OCI-LY3 (cell line): ENCODE measurements around the gene ATP6V1G1.
"Not testable (repeated sequence)": the region's sequence is repeated elsewhere in the genome, so short reads cannot be mapped to it uniquely, and the experiment has no call there.

Experiments
- H2AFZ ChIP-seq: fragments of 200-600, 300-600 bp; shearing (Covaris generic); 2 replicates; pipeline ENCODE4 v1.6.0; 2014; ENCODE audit warnings: antibody characterized with exemption, low read depth, low read length
- H3K27ac ChIP-seq: fragments of 200-600, 300-600 bp; sonication (generic); 2 replicates; pipeline ENCODE4 v1.5.1; 2014; ENCODE audit warnings: mild to moderate bottlenecking, low read length, moderate library complexity, mixed read lengths
- H3K27me3 ChIP-seq: fragments of 200-600, 300-600 bp; sonication (generic); 2 replicates; pipeline ENCODE4 v1.6.1; 2014; ENCODE audit warnings: low read depth, low read length, mixed read lengths
- H3K36me3 ChIP-seq: fragments of 200-600, 300-600 bp; sonication (generic); replicated peaks from 2 replicates; pipeline ENCODE3; 2014; ENCODE audit warnings: low read depth, low read length, mixed read lengths
- H3K4me1 ChIP-seq: fragments of 300-600, 200-600 bp; sonication (generic); 2 replicates; pipeline ENCODE4 v1.6.1; 2014; ENCODE audit warnings: low read length, mixed read lengths
- H3K4me2 ChIP-seq: fragments of 200-600, 300-600 bp; sonication (generic); 2 replicates; pipeline ENCODE4 v1.6.1; 2014; ENCODE audit warnings: low read length, mixed read lengths
- H3K4me3 ChIP-seq: fragments of 300-600, 200-600 bp; sonication (generic); 2 replicates; pipeline ENCODE4 v1.5.1; 2014; ENCODE audit warnings: antibody characterized with exemption, mild to moderate bottlenecking, low read length, moderate library complexity
- H3K79me2 ChIP-seq: fragments of 300-600, 200-600 bp; shearing (Covaris generic); 2 replicates; pipeline ENCODE4 v1.6.1; 2014; ENCODE audit warnings: mild to moderate bottlenecking, low read length, mixed read lengths
- H3K9ac ChIP-seq: fragments of 300-600, 200-600 bp; shearing (Covaris generic); 2 replicates; pipeline ENCODE4 v1.6.0; 2014; ENCODE audit warnings: mild to moderate bottlenecking, low read length, moderate library complexity
- H3K9me3 ChIP-seq: fragments of 200-600, 300-600 bp; shearing (Covaris generic); 2 replicates; pipeline ENCODE4 v1.6.1; 2014; ENCODE audit warnings: low read length, mixed read lengths; ENCODE audit not compliant: insufficient read depth
- H4K20me1 ChIP-seq: fragments of 200-600, 300-600 bp; sonication (generic); 2 replicates; pipeline ENCODE4 v1.6.1; 2016; ENCODE audit warnings: low read length, mixed read lengths; ENCODE audit not compliant: insufficient read depth
- EZH2phosphoT487 ChIP-seq: fragments of 200-600 bp; shearing (Covaris generic); IDR thresholded peaks from 2 replicates; pipeline ENCODE4 v1.6.1; 2018; ENCODE audit warnings: antibody characterized with exemption, mixed run types, low read depth
- TF ChIP-seq, protein P1 (sequence below): fragments of 200-600, 300-600 bp; sonication (generic); IDR thresholded peaks from 2 replicates; pipeline ENCODE4 v1.5.1; 2014; ENCODE audit warnings: antibody characterized with exemption, low read length, low read depth

Gene ATP6V1G1

DNA sequence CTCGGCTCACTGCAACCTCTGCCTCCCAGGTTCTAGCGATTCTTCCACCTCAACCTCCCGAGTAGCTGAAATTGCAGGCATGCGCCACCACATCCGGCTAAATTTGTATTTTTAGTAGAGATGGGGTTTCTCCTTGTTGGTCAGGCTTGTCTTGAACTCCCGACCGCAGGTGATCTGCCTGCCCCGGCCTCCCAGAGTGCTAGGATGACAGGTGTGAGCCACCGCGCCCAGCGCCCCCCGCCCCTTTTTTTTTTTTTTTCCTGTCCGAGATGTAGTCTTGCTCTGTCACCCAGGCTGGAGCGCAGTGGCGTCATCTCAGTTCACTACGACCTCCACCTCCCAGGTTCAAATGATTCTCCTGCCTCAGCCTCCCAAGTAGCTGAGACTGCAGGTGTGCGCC is 6.6 kb downstream of the ATP6V1G1 start:
- TF ChIP-seq, protein P1, sequence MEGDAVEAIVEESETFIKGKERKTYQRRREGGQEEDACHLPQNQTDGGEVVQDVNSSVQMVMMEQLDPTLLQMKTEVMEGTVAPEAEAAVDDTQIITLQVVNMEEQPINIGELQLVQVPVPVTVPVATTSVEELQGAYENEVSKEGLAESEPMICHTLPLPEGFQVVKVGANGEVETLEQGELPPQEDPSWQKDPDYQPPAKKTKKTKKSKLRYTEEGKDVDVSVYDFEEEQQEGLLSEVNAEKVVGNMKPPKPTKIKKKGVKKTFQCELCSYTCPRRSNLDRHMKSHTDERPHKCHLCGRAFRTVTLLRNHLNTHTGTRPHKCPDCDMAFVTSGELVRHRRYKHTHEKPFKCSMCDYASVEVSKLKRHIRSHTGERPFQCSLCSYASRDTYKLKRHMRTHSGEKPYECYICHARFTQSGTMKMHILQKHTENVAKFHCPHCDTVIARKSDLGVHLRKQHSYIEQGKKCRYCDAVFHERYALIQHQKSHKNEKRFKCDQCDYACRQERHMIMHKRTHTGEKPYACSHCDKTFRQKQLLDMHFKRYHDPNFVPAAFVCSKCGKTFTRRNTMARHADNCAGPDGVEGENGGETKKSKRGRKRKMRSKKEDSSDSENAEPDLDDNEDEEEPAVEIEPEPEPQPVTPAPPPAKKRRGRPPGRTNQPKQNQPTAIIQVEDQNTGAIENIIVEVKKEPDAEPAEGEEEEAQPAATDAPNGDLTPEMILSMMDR: no peak
- TF ChIP-seq EZH2phosphoT487: no peak
- Histone ChIP-seq H3K27ac (no peak overlapping the region), H3K4me2 (no peak overlapping the region), H3K36me3 (peaks cover 41% of the 10 kb centered on the region), H3K79me2 (peaks cover 65% of the 10 kb centered on the region), H3K4me3 (no peak overlapping the region), H2AFZ (no peak overlapping the region), H3K27me3 (no peaks in the 10 kb centered on the region), H3K4me1 (peaks cover 25% of the 10 kb centered on the region), H3K9ac (no peak overlapping the region), H4K20me1 (peaks cover 20% of the 10 kb centered on the region; the same call in 1 of the 2 replicates), H3K9me3 (no peaks in the 10 kb centered on the region)

DNA sequence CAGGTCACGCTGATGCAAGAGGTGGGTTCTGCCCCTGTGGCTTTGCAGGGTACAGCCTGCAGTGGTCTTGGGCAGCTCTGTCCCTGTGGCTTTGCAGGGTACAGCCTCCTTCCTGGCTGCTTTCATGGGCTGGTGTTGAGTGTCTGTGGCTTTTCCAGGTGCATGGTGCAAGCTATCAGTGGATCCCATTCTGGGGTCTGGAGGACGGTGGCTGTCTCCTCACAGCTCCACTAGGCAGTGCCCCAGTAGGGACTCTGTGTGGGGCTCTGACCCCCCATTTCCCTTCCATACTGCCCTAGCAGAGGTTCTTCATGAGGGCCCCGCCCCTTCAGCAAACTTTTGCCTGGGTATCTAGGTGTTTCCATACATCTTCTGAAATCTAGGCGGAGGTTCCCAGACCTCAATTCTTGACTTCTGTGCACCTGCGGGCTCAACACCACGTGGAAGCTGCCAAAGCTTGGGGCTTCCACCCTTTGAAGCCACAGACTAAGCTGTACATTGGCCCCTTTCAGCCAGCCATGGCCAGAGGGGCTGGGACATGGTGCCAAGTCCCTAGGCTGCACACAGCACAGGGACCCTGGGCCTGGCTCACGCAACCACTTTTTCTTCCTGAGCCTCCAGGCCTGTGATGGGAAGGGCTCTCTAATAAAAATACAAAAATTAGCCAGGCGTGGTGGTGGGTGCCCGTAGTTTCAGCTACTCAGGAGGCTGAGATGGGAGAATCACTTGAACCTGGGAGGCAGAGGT is 13.1 kb downstream of the ATP6V1G1 start:
- not testable (repeated sequence) for H3K9me3 ChIP-seq, H3K4me3 ChIP-seq, H3K27me3 ChIP-seq, H3K27ac ChIP-seq, H2AFZ ChIP-seq, H3K79me2 ChIP-seq, H3K4me2 ChIP-seq, H4K20me1 ChIP-seq, H3K9ac ChIP-seq
- peaks cover 28% of the 10 kb centered on the region for H3K36me3 ChIP-seq
- peaks cover 24% of the 10 kb centered on the region for H3K4me1 ChIP-seq

DNA sequence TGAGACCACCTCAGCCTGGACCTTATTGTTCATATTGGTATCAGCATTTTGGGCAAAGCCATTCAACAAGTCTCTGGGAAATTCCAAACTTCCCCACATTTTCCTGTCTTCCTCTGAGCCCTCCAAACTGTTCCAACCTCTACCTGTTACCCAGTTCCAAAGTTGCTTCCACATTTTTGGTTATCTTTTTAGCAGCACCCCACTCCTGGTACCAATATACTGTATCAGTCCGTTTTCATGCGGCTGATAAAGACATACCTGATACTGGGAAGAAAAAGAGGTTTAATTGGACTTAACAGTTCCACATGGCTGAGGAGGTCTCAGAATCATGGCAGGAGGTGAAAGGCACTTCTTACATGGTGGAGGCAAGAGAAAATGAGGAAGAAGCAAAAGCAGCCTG is 14.2 kb downstream of the ATP6V1G1 start:
- not testable (repeated sequence) for H3K27ac ChIP-seq, H3K4me2 ChIP-seq

DNA sequence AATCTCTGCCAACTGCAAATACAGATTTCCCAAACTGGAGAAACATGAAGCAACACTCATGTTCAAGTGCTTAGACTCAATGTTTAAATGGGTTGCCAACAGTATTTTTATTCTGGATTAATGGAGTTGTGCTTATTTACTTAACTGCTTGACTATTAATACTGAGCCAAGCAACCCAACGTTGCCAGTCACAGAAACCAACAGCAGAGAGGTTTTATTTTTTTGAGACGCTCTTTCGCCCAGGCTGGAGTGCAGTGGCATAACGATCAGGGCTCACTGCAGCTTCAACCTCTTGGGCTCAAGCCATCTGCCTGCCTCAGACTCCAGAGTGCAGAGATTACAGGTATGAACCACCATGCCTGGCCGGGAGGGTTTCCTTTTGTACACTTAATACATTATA is 15.1 kb downstream of the ATP6V1G1 start:
- Histone ChIP-seq H3K4me3 (no peak overlapping the region), H4K20me1 (no peaks in the 10 kb centered on the region), H3K4me2 (no peak overlapping the region), H3K79me2 (peaks cover 5% of the 10 kb centered on the region; the same call in 1 of the 2 replicates), H3K36me3 (peaks cover 23% of the 10 kb centered on the region), H3K4me1 (peaks cover 43% of the 10 kb centered on the region), H3K27ac (no peak overlapping the region; the same call in 1 of the 2 replicates), H3K9me3 (no peaks in the 10 kb centered on the region), H3K9ac (no peak overlapping the region), H2AFZ (no peak overlapping the region), H3K27me3 (no peaks in the 10 kb centered on the region)
- TF ChIP-seq, protein P1: no peak
- TF ChIP-seq EZH2phosphoT487: no peak

More for the DNA sequence above, 14.2 kb downstream of the ATP6V1G1 start:
- not testable (repeated sequence) for H3K9ac ChIP-seq, H3K4me3 ChIP-seq, H2AFZ ChIP-seq, H3K27me3 ChIP-seq, H3K9me3 ChIP-seq, H3K79me2 ChIP-seq, H4K20me1 ChIP-seq
- H3K4me1 ChIP-seq: peaks cover 35% of the 10 kb centered on the region
- H3K36me3 ChIP-seq: peaks cover 28% of the 10 kb centered on the region

DNA sequence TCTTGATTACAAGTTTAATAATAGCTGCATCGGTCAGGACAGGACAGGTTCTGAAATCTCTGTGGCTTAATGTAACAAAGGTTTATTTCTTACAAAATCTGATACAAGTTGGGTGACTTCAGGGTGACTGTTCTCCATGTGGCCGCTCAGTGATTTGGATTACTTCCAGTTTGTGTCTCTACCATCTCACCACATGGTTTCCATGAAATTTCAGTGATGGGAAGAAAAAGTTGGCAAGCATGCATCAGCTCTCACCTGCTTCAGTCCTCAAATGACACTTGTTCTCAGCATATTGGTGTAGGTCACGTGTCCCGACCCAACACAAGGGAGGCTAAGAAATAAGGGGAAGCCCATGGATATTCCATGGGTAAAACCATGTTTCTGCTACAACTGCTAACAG is 15.7 kb downstream of the ATP6V1G1 start:
- no peak for TF ChIP-seq EZH2phosphoT487
- TF ChIP-seq, protein P1: no peak
- Histone ChIP-seq H3K9ac (no peak overlapping the region), H3K4me2 (no peak overlapping the region)

More for the DNA sequence above, 15.7 kb downstream of the ATP6V1G1 start:
- no peaks in the 10 kb centered on the region for H3K27me3 ChIP-seq
- no peak overlapping the region for H3K27ac ChIP-seq
- H3K4me1 ChIP-seq: peaks cover 49% of the 10 kb centered on the region
- no peak overlapping the region for H2AFZ ChIP-seq
- peaks cover 5% of the 10 kb centered on the region; the same call in 1 of the 2 replicates for H3K79me2 ChIP-seq
- H3K36me3 ChIP-seq: peaks cover 22% of the 10 kb centered on the region
- H3K4me3 ChIP-seq: no peak overlapping the region
- no peaks in the 10 kb centered on the region for H3K9me3 ChIP-seq
- H4K20me1 ChIP-seq: no peaks in the 10 kb centered on the region
